ENCODE results near the gene ZNF678. TPM values are rescaled to one million over a fixed set of nuclear protein-coding genes. Genes with fewer than 3 reads are reported as not detected.
A peak's percentile ranks its signal among the peaks of the same experiment; 100 is the strongest.

Gene ZNF678
- total RNA-seq, 2 experiments from 2014 or later: 2.8 to 2.9 TPM

- ATAC-seq (ENCODE audit: poor library complexity) (no peak), DNase-seq (peak in 1 of 14 experiments; percentile 23)
- no peaks in the 10 kb centered on the region for H3K27me3 ChIP-seq (ENCODE audit: control insufficient read depth in 1 of 2, insufficient read depth in 2 of 2, low read length in 2 of 2)
- H3K4me3 ChIP-seq (ENCODE audit: low read length): no peak overlapping the region
- H3K36me3 ChIP-seq (ENCODE audit: insufficient read depth, low read length): peaks cover 10% of the 10 kb centered on the region
- Mint-ChIP-seq H3K4me1 (ENCODE audit: low read depth) (no peaks in the 10 kb centered on the region), H3K4me3 (no peak overlapping the region), H3K36me3 (ENCODE audit: low read depth) (peaks cover 78% of the 10 kb centered on the region), H3K9me3 (peaks cover 15% of the 10 kb centered on the region), H3K27ac (no peak overlapping the region), H3K27me3 (no peaks in the 10 kb centered on the region)
- no peaks in the 10 kb centered on the region for H3K4me1 ChIP-seq (ENCODE audit: insufficient read depth, low read length)
- ChIA-PET CTCF (no interaction called here), POLR2A (no interaction called here)
- H3K9me3 ChIP-seq (ENCODE audit: control insufficient read depth in 1 of 2, insufficient read depth in 1 of 2, low read length in 2 of 2): peaks cover 26 to 35% of the 10 kb centered on the region in 2 experiments
- no peak overlapping the region for H3K27ac ChIP-seq (ENCODE audit: low read depth in 1 of 2, low read length in 2 of 2)
- intact Hi-C loops (cut with DNase I, micrococcal nuclease): no loop called here
- TF ChIP-seq, protein P1, sequence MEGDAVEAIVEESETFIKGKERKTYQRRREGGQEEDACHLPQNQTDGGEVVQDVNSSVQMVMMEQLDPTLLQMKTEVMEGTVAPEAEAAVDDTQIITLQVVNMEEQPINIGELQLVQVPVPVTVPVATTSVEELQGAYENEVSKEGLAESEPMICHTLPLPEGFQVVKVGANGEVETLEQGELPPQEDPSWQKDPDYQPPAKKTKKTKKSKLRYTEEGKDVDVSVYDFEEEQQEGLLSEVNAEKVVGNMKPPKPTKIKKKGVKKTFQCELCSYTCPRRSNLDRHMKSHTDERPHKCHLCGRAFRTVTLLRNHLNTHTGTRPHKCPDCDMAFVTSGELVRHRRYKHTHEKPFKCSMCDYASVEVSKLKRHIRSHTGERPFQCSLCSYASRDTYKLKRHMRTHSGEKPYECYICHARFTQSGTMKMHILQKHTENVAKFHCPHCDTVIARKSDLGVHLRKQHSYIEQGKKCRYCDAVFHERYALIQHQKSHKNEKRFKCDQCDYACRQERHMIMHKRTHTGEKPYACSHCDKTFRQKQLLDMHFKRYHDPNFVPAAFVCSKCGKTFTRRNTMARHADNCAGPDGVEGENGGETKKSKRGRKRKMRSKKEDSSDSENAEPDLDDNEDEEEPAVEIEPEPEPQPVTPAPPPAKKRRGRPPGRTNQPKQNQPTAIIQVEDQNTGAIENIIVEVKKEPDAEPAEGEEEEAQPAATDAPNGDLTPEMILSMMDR (IDR thresholded peaks at IDR 0.05): no peak
Observed at GRCh38 chr1:227607336-227607898, 44.1 kb downstream of the ZNF678 start.

DNA sequence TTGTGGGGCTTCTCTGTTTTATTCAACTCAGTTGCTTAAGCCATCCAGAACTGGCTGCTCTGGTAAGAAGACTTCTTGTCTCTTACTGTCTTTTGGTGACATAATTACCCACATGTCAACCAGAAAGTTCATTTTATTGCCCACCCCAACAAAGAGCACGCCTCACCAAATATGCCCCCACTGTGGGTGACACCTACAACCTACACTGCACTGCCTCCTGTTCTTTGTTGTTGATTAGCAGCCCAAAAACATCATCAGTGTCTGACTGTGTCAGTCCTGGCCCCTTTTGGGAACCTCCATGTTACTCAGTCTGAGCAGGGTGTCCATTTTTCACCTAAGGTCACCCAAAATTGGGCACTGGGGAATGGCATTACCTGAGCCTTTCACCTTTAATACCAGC lies 49.3 kb downstream of the ZNF678 start:
- no peaks in the 10 kb centered on the region for H3K4me1 ChIP-seq (ENCODE audit: insufficient read depth, low read length)
- Mint-ChIP-seq H3K4me1 (ENCODE audit: low read depth) (no peaks in the 10 kb centered on the region), H3K36me3 (ENCODE audit: low read depth) (peaks cover 89% of the 10 kb centered on the region), H3K9me3 (peaks cover 17% of the 10 kb centered on the region), H3K4me3 (no peak overlapping the region), H3K27ac (no peak overlapping the region), H3K27me3 (no peaks in the 10 kb centered on the region)
- H3K9me3 ChIP-seq (ENCODE audit: control insufficient read depth in 1 of 2, insufficient read depth in 1 of 2, low read length in 2 of 2): peaks cover 15 to 47% of the 10 kb centered on the region in 2 experiments
- no peak overlapping the region for H3K4me3 ChIP-seq (ENCODE audit: low read length)
- intact Hi-C loops (cut with DNase I, micrococcal nuclease): no loop called here
- ChIA-PET POLR2A (no interaction called here), CTCF (no interaction called here)
- H3K27me3 ChIP-seq (ENCODE audit: control insufficient read depth in 1 of 2, insufficient read depth in 2 of 2, low read length in 2 of 2): no peaks in the 10 kb centered on the region
- TF ChIP-seq, protein P1 (IDR thresholded peaks at IDR 0.05): no peak
- DNase-seq: no peak
- H3K27ac ChIP-seq (ENCODE audit: low read depth in 1 of 2, low read length in 2 of 2): no peak overlapping the region
- H3K36me3 ChIP-seq (ENCODE audit: insufficient read depth, low read length): peaks cover 15% of the 10 kb centered on the region
- ATAC-seq (ENCODE audit: poor library complexity): no peak

- Mint-ChIP-seq H3K27me3 (no peaks in the 10 kb centered on the region), H3K27ac (no peak overlapping the region), H3K9me3 (peaks cover 17% of the 10 kb centered on the region), H3K4me3 (no peak overlapping the region), H3K36me3 (ENCODE audit: low read depth) (peaks cover 98% of the 10 kb centered on the region), H3K4me1 (ENCODE audit: low read depth) (no peaks in the 10 kb centered on the region)
- ATAC-seq (ENCODE audit: poor library complexity) (no peak), DNase-seq (no peak)
- CTCF ChIA-PET: no interaction called here
- intact Hi-C loops (cut with DNase I, micrococcal nuclease): no loop called here
- peaks cover 15% of the 10 kb centered on the region for H3K36me3 ChIP-seq (ENCODE audit: insufficient read depth, low read length)
- H3K4me3 ChIP-seq (ENCODE audit: low read length): no peak overlapping the region
- H3K4me1 ChIP-seq (ENCODE audit: insufficient read depth, low read length): no peaks in the 10 kb centered on the region
- no peak overlapping the region for H3K27ac ChIP-seq (ENCODE audit: low read depth in 1 of 2, low read length in 2 of 2)
- no peaks in the 10 kb centered on the region for H3K27me3 ChIP-seq (ENCODE audit: control insufficient read depth in 1 of 2, insufficient read depth in 2 of 2, low read length in 2 of 2)
- POLR2A ChIA-PET: no interaction called here
- TF ChIP-seq, protein P1 (IDR thresholded peaks at IDR 0.05): no peak
- H3K9me3 ChIP-seq (ENCODE audit: control insufficient read depth in 1 of 2, insufficient read depth in 1 of 2, low read length in 2 of 2): peaks cover 20 to 52% of the 10 kb centered on the region in 2 experiments
Observed at GRCh38 chr1:227613526-227613925, 50.2 kb downstream of the ZNF678 start.
